ENCODE results near the gene SERPIND1.

The SERPIND1 gene

DNA sequence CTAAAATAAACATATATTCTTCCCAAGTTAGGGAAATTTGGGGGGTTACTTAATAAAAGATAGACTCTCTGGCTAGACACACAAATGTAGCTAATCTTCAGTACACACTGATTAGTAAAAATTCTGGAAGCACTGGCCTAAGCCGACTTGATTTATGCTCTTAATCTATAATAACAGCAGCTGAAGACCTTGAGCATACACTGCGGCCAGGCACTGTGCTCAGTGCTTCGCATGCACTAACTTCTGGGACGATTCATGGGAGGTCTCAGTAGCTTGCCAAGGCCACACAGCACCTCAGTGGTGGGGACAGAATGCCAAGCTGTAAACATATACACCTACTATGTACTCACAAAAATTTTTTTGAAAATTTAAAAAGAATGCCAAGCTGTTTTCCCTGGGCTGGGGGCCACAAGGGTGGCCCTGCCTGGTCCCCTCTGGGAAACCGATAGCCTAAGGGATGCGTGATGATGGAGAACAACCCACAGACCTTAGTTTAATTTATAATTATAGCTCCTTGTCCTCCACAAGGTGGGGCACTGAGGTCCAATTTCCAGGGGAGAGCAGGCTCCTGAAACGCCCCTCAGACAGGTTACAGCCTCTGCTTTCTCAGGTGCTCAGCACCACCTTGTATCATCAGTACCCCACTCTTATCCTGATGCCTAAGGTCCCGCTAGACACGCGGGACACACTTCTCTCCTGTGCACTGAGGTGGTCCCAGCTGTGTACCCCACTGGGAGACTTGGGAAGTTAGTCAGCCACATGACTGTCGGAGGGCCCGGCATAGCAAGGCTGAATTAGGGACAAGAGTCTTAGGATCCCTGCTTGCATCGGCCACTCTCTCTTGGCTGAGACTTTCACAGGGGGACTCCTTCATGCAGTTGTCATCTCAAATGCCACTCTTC lies 20.1 kb downstream of the SERPIND1 start:
- DNase-seq, result no peak

DNA sequence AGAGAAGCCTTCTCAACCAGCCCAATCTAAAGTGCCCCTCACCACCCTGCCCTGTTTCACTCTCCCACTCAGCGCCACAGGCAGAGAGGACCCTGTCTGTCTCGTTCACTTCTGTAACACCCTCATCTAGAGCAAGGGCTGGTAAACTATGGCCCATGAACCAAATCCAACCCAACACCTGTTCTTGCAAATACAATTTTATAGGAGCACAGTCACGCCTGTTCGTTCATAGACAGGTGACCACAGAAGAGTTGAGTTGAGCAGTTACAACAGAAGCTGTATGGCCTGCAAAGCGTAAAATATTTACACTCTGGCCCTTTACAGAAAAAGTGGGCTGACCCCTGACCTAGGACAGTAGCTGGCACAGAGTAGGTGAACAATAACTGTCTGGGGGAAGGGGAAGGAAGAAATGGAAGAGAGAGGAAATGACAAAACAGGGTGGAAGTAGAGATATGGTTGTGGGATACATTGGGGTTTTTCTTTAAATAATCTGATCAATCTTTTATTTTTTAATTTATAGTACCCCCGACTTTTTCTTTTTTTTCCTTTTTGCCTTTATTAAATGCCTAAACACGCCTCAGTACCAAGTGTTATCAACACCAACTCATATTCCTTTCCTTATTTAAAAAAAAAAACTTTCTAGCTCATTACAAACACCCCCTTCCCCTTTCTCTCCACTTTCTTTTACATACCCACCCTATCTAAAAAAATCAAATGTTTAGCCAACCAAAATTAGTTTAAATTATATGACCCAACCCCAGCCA lies 20.9 kb downstream of the SERPIND1 start:
- DNase-seq, result no peak

DNA sequence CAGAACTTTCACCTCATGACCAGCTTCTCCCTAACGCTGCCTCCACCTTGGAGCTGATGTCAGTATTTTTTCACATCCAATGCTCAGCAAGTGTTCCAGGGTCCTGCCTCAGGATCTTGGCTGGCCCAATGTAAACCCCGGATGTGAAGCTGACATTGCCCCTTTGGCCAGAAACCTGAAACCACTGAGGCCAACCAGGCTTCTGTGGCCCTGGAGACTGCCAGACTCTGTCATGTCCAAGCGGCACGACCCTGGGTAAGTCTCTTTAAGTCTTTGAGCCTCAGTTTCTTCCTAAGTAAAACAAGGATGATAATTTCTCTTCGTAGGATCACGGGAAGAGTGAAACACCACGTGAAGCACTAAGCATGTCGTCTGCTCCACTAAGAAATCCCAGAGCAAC lies 22.8 kb downstream of the SERPIND1 start:
- no peak for DNase-seq

- DNase-seq, result no peak
Measured at GRCh38 chr22:20798218-20798617, 24.3 kb downstream of the SERPIND1 start.

DNA sequence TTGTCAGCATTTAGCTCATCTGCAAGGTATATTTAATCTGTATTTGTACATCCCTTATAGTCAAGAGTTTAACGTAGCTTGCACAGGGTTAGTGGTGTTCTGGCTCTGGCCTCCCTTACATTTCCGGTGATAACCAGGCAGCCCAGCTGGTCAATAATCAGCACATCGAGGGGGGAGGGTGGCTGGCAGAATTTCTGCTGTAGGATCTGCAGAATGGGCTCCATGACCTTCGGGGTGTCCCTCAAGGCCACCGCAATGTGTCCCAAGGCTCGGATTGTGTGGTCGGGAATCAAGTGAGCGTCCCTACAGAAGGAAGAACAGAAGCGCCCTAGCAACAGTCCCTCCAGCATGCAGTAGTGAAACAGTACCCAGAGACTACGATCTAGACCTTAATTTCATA lies 25.1 kb downstream of the SERPIND1 start:
- DNase-seq, result no peak

- no peak for DNase-seq
Measured at GRCh38 chr22:20799449-20799848, 25.5 kb downstream of the SERPIND1 start.

DNA sequence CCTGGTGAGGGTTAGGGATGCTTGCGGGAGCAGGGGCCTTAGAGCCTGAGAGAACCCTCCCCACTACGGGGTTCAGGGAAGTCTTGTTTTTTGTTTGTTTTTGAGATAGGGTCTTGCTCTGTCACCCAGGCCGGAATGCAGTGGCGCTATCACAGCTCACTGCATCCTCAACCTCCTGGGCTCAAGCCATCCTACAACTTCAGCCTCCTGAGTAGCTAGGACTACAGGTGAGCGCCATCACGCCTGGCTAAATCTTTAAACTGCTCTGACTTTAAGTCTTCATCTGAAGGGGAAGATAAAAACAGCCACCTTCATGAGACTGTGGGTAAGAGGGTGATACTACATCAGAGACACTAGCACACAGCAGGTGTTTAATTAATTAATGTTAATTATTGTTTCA lies 28.5 kb downstream of the SERPIND1 start:
- no peak for DNase-seq

GRCh38 chr22:20802922-20803553 lies 29.1 kb downstream of the SERPIND1 start:
- no peak for DNase-seq

GRCh38 chr22:20803696-20804324 lies 29.9 kb downstream of the SERPIND1 start:
- DNase-seq, result no peak

DNA sequence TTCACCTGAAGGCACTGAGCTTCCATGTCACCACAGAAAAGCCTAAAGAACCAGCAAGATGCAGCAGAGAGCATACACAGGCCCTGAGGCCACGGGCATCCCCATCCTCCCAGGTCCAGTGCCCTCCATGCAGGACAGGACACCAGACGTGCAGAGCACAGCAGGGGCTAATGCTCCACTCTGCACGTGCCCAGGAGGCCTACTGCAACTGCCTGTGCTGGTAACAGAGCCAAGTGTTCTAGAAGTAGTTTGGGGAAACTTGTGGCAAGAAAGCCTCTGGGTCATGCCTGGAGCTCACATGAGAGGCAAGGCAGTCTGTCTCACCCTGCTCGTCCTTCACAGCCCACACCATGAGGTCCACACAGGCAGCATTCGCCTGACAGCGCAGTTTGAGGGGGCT lies 30.7 kb downstream of the SERPIND1 start:
- no peak for DNase-seq

GRCh38 chr22:20805972-20806471 lies 32.1 kb downstream of the SERPIND1 start:
- DNase-seq, result no peak

DNA sequence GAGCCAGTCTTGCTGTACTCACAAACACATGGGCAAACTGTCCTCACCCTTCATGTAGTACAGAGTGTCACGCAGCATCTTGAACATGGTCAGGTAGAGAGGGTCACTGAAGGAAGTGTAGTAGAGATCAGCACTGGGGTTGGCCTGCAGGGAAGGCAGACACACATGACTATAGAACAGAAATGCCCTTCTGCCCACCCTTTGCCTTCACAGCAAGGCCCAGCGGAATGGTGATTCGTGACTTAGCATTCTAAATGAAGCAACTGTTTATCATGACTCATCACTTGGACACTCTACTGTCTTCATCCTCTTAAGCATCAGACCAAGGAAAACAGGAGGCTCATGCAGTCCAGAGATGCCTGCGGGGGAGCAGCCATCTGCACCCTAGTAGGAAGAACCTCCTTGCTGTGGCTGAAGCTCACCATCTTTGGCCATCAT lies 33.4 kb downstream of the SERPIND1 start:
- no peak for DNase-seq

DNA sequence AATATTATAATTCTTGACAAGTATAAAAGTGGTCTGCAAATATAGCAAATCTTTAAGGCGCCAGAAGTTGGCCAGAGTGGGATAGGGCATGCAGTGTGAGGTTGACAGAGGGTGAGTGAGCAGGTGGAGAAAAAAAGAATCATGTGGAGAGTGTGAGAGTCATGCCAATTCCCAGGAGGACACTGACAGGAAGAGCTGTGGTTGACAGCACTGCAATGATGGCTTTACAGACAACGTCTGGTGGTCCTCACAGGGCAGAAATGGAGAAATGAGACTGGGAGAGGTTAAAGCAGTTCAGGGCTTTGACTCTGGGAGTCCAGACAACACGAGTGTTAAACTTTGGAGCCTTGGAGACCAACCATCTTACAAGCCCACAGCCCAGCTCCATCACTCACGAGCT lies 34.9 kb downstream of the SERPIND1 start:
- DNase-seq, result no peak

DNA sequence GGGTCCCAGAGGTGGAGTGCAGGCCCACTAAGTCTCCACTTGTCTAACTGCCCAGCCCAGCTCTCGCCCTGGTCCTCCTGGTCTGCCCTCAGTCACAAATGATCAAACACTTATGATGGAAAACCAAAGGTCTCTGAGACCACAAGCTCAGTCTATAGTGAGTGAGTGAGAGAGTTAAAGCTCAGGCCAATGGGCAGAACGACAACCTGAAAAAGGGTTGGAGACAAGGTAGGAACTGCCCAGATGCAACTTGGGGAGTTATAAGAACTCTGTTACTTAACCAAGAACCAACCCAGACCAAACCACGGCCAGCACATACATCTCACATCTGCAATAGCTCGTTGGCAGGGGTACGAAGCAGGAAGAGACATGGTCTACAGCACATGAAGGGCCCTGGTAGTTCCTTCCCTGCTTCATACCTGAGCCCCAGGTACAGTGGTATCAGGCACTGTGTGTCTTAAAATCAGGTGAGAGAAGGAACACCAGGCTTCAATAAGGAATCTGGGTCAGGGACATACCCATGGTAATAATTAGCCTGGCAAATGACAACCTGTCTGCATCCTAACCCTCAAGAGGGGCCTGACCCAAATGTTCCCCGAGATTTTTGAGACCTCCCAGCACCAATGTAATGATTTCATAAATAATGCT lies 35.7 kb downstream of the SERPIND1 start:
- DNase-seq, result no peak

- no peak for DNase-seq
Measured at GRCh38 chr22:20810645-20811044, 36.7 kb downstream of the SERPIND1 start.

DNA sequence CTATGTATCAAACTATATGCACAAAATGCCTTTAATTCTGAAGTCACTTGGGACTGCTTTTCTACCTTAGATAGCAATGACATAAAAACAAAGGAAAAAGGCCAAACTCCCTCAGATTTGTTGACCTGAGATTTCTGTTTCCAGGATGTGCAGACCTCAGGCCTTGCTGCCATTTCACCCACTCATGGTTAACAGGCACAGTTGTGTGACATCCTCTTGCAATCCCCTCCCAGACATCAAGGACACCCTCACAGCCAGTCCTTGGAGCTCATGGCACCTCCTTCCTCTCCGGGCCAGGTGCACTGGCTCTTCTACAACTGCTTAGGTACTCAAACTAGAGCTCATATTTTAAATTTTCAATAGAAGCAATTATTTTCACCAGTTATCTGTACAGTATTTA lies 37.3 kb downstream of the SERPIND1 start:
- DNase-seq, result no peak

- DNase-seq, result no peak
Measured at GRCh38 chr22:20811971-20812660, 38.2 kb downstream of the SERPIND1 start.

DNA sequence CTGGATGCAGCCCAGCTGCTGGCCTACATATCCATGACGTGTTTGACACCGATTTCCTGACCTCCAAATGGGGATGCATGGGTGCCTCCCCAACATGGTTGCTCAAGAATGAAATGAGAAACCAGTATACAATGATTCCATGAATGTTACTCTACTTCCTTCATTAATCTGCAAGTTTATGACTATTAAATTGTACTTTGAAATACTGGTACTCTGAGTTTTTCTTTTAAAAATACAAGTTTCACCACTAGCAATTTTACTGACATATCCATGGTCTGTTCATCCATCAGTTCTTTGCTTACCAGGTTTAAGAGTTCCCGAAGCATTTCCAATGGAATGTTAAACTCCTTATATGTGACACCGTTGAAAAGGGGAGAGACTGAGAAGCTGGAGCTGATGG lies 39.1 kb downstream of the SERPIND1 start:
- no peak for DNase-seq

DNA sequence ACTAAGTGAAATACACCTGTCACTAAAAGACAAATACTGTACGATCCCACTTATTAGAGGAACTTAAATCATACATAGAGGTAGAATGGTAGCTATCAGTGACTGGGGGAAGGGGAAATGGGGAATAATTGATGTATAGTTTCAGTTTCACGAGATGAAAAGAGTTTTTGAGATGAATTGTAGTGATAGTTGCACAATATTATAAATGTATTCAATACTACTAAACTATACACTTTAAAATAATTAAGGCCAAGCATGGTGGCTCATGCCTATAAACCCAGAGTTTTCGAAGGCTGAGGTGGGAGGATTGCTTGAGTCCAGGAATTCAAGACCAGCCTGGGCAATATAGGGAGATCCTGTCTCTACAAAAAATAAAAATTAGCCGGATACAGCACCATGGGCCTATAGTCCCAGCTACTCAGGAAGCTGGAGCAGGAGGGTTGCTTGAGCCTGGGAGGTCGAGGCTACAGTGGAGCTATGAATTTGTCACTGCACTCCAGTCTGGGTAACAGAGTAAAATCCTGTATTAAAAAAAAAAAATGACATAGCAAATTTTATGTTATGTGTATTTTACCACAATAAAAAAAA lies 40.4 kb downstream of the SERPIND1 start:
- DNase-seq, result no peak

GRCh38 chr22:20815477-20816050 lies 41.7 kb downstream of the SERPIND1 start:
- DNase-seq, result no peak

GRCh38 chr22:20816559-20816958 lies 42.6 kb downstream of the SERPIND1 start:
- no peak for DNase-seq

Data from NCI-H146 (cell line).